HG02588 (cell line): ENCODE measurements around the gene SNRK.
A peak's percentile ranks its signal among the peaks of the same experiment; 100 is the strongest.

Source experiments
- ATAC-seq: cut with Tn5 transposase; IDR thresholded peaks from one replicate; pipeline ENCODE4 v1.9.1; 2021; ENCODE audit warnings: mild to moderate bottlenecking, moderate library complexity; ENCODE audit not compliant: unreplicated experiment

SNRK gene

DNA sequence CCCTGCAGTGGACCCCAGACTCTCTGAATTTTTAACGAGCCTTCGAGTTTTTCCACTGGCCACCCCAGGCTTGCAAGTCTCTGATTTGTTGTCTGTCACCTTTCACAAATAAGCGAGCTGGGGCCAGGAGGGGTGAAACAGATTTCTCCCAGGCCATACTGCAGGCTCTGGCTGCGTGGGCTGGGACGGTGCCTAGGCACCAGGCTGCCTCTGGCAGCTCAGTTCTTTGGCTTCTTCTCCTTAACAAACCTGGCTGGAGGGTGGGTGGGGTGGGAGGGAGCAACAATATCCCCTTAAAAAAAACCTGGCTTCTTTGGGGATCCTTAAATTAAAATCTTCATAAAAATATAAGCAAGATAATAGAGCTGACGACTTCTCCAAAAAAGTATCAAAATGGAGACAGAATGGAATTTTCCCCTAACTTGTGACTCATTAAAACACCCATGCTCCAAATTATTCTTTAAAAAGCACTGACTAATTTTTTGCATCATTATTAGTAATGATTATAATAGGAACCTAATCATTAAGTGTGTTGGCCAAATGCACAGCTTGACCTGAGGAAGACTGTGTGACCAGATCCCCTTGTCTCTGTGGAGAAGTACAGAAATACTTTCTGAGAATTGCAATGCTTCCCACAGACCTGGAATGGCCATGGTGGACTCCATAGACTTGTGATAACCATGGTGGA is 84.1 kb downstream of the SNRK start:
- ATAC-seq: no peak

DNA sequence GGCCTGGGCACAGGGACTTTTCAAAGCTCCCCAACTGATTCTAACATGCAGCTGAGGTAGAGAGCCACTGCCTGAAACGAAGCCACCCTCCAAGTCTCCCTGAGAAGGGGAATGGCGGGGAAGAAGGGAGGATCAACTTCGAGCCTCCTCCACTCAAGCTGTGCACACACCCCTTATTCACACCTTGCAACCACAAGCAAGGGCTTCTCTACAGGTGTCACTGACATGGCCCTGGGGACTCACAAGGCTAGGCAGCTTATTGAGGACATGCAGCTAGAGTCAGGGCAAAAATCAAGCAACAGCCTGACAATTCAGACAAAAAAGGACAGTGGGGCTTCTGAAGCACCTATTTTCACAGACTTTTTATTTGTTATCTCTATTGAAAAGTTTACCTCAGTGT is 85.2 kb downstream of the SNRK start:
- no peak for ATAC-seq

- ATAC-seq: no peak
These were observed 85.8 kb downstream of the SNRK start for GRCh38 chr3:43372007-43372740.

GRCh38 chr3:43372809-43373559 is 86.6 kb downstream of the SNRK start:
- ATAC-seq: no peak

GRCh38 chr3:43373560-43373928 is 87.2 kb downstream of the SNRK start:
- ATAC-seq: no peak

- no peak for ATAC-seq
These were observed 92.0 kb downstream of the SNRK start for GRCh38 chr3:43378066-43378935.

DNA sequence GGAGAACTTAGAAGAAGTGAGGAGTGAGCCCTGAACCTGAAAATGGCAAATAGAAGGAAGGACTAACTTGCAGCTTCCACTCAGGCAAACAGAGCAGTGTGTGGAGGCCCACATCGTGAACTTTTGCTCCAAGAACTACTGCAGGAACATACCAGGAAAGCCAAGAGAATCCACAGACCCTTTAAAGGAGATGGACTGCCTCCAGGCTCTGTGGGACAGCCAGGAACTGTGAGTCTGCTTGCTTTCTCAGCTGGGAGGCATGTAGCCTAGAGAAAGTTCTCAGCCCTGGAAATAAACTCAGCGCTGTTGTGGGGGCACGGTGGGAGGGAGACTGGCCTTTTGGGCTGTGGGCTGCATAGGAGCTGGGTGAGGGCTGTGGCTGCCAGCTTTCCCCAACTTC is 93.0 kb downstream of the SNRK start:
- ATAC-seq: no peak

DNA sequence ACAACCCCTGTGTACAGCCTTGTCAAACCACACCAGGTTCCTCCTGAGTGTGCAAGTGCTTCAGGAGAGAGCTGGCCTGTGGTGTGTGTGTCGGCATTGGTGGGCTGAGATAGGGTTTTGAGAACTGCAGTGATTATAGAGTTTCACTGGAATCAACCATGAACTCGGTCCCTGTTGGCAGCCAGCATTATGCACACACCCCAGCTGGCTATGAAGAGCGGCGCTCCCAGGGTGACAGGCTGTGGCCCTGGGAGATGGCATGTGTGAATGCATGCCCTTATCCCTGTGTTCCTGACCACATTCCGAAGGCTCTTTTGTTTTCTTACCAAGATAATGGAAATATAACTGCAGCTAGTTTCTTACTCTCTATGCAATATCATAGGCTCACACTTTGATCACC is 101.8 kb downstream of the SNRK start:
- ATAC-seq: no peak

DNA sequence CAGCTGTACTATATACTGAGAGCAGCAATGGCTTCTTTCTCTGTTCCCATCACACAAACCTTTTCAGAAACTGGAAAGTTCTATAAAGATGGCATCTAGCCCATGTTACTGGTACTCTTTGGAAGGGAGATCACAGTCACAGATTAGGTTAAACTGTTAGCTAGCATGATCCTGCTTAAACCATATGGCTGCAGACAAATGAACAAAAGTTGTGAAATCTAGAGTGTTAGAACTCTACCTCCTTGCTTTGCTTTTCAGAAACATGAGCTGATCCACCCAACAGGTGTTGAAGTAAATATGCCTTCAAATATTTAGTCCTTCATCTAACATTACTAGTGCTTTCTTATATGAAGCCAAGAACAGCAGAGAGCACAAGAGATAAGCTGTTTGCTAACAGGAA is 102.6 kb downstream of the SNRK start:
- ATAC-seq: no peak

DNA sequence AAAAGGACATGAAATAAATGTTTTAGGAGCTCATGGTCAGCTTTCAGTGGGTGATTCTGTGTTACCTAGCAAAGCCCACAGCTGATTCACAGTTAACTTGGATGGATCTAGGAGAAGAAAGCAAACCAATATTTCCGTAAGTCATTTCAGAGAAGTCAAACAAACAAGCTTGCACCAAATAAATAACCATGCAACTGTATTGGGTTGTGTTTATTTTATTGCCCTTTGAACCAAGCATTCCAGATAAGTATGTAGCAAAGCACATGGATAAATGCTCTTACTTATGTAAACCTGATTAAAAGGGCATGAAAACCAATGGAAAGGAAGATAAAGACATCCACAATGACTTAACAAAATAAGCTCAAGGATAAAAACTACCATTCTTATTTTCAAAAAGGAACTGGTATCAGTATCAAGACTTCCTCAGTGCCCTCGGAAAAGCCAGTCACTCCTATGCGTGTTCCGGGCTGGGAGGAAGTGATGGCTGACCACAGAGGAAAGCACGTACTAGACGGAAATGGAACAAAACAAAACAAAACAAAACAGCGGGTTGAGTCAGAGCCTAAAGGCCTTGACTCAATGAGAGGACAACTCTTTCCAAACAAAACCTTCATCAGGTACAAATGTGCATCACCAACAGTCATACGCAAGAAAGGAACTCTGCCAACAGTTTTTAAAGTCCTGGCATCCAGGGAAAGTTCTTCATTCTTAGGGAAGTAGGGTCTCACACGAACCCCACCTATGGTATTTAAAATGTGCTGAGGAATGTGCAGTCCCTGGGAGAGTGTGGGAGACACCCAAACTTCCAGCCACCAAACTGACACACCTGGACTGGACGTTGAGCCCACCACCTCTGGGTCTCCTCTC is 103.3 kb downstream of the SNRK start:
- ATAC-seq: no peak

DNA sequence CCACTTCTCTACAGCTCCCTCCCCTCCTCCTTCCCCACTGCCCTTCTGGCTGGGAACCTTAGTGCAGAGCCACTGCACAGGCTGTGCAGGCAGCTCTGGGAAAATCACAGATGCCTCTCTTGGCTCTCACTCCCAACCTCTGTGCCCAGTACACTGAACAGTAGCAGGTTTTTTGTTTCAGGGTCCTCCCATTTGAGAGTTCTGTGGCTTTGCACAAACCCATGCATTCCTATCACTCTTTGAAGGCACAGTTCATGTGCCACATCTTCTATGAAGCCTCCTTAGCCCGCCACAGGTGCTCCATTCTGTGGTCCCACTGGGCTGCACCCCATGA is 103.9 kb downstream of the SNRK start:
- no peak for ATAC-seq

DNA sequence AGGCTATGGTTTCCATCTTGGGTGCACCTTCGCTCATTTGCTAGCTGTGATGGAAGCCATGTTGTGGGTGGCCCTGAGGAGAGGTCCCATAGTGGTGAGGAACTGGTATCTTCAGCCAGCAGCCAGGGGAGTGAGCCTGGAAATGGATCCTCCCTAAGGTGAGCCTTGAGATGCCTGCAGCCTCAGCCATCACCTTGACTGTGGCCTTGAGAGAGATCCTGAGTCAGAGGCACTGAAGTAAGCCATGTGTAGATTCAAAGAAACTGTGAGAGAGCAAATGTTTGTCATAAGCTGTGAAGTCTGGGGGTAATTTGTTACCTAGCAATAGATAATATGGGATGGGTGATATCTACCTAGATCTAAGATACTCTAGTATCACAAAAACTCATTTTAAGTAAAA is 105.3 kb downstream of the SNRK start:
- ATAC-seq: no peak

- no peak for ATAC-seq
These were observed 107.8 kb downstream of the SNRK start for GRCh38 chr3:43394041-43394554.

DNA sequence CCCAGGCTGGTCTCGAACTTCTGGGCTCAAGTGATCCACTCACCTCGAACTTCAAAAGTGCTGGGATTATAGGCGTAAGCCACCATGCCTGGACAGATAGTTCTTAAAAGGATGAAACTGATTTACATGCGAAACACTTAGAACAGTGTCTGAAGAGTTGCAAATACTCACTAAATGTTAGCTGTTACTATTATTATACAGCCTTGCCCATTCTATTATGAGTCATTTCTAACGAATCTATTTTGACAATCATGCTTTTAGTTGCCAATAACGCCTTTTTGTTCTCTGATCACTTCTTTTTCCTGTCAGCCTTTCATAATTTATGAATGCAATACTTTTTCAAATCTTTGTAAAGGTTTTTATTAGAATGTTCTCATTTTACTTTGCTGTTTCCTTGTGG is 112.7 kb downstream of the SNRK start:
- peak; percentile 55 for ATAC-seq

GRCh38 chr3:43400167-43400566 is 113.8 kb downstream of the SNRK start:
- ATAC-seq: no peak
